HG02973 (cell line): ENCODE results near the gene CRYGN.
A peak's percentile ranks its signal among the peaks of the same experiment; 100 is the strongest.

ENCODE experiments used
- ATAC-seq: cut with Tn5 transposase; IDR thresholded peaks from one replicate; pipeline ENCODE4 v1.9.1; 2021; ENCODE audit warnings: moderate library complexity; ENCODE audit not compliant: unreplicated experiment

Gene CRYGN

DNA sequence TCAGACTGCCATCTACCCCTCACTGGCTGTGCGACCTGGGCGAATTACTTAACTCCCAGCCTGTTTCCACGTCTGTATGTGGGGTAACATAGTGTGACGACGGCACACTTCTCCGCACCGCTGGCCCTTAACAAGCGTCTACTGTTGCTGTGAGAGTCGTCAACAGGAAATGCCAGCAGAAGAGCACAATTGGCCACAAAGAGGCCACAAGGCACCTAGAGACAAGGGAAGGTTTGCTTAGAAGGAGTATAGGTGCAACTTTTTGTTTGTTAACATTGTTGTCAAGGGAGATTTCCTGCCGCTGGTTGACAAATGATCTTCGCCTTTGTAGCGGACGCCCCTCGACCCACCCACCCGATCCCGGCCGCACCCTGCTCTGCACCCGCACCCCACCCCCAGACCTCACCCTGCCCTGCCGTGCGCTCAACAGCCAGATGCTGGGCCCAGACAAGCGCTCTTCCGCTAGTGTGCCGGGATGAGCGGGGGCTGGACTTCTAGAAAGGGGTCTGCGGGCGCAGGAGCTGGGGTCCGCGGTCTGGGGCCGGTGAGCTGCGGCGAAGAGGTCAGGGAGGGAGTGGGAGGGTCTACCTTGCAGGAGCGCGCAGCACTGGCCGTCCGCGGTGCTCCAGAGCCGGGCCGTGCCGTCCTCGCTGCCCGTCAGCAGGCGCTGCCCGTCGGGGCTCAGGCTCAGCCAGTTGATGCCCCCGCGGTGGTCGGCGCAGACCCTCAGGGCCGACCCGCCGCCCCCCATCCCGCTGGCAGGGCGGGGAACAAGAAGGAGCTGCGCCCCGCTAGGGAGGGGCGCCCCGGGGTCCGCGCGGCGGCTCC, 30.9 kb downstream of the CRYGN start:
- ATAC-seq, result no peak

DNA sequence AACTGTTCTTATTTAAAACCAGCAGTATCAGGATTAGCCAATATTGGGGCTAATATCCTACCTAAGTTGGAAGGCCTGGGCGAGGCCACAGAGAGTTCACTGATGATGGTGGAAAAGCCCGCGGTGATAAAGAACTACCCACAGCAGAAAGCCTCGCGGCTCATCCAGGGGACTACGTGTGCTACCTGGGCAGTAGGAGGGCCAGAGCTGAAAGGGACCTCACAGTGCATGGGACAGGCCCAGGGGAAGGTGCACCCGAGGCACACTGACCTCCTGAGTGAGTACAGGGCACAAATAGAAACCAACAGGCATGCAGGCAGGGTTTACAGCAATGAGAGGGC, 31.5 kb downstream of the CRYGN start:
- ATAC-seq, result no peak

- ATAC-seq, result no peak
Measured at GRCh38 chr7:151406886-151407583, 32.9 kb downstream of the CRYGN start.

- ATAC-seq, result no peak
Measured at GRCh38 chr7:151406051-151406875, 33.7 kb downstream of the CRYGN start.

GRCh38 chr7:151405588-151405987, 34.4 kb downstream of the CRYGN start:
- no peak for ATAC-seq

DNA sequence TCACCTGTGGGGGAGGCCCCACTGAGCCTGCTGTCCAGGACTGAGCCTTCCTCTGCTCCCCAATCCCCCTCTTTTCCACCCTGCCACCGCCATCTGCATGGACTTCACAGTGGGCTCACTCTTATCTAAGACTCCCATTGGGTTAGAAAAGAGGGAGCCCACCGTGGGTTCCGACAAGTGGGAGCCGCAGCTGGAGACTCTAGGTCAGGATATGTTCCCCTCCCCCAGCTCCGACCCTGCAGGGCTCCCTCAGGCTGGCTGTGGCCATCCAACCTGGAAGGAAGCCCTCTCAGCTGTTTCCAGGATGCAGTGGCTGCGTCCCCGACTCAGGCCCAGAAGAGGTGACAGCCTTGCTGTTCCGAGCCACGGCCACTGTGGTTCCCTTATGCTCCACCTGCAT, 34.9 kb downstream of the CRYGN start:
- ATAC-seq, result no peak

DNA sequence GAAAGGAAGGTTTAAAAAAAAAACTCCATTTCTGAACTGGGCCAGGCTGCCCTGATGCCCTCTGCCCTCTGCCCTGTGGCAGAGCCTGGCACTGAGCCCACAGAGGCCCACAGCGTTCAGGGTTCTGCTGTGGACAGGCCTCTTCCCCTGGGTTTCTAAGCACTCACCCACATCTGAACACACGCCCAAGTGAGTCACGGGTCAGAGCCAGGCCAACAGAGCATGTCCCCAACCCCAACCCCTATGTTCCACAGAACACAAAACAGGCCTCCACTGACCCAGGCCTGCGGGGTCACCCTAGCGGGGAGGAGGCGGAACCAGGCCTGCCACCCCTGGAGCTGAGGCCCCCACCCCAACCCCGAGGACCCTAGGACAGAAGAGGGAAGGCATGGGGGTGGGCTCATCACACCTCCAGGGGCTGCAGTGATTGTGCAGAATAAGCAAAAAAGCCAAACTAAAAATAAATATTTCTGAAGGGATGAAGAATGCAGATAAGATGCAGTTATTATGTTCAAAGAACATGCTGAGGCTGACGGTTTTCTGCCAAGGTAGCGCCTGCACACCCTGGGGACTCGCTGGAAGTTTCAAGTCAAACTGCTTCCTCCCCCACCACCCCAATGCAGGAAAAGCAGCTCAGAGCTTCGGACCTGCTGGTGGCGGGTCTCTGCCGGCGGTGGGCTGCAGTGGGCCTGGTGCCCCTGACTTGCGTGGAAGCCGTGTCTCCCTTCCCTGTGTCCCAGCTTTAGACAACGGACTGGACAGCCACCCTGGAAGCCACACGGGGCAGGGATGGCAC, 35.5 kb downstream of the CRYGN start:
- no peak for ATAC-seq

DNA sequence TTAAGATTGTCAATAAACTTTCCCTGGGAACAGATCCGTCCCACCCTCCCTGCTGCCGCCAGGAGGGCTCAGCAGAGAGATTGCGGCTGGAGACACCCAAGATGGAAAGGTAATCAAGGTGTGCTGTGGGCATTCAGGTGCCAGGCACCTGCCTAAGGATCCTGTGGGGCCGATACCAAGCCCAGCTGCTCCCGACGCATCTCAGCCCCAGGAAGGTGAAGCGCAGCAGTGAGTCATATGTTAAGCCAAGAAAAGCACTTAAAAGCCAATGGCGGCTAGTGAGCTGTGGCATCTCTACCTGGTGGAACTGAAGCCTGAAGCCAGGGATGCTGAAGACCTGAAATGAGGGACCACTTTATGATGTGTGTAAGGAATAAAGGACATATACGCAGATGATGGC, 36.2 kb downstream of the CRYGN start:
- no peak for ATAC-seq

GRCh38 chr7:151402029-151402835, 37.7 kb downstream of the CRYGN start:
- no peak for ATAC-seq

DNA sequence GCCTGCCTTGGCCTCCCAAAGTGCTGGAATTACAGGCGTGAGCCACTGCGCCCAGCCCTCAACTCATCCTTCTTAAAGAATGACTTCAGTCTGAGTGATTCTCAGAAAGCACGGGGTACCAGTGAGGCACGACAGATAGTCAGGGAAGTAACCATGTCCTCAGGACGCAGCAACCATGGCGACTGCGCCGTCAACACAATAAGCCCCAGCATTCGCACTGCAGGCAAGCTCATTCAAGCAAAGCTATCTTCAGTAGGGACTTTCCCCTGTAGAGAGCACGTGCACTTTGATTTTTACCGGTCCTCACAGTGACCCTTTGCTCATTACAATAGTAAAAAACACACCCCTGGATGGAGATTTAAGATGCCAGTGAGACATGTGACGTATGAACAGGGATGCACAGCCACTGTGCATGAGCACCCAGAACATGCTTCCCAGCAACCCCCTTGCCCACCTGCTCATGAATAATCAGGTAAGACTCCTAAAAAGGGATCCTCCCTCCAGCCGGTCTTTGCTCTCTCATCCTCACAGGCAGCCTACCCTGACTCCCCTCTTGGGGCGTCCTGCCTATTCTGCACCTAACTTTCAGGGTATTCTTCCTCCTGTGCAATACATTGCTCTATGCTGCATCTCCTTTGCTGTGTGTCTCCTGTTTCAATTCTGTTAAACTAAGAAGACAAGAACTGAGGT, 39.2 kb downstream of the CRYGN start:
- ATAC-seq, result peak; percentile 87

DNA sequence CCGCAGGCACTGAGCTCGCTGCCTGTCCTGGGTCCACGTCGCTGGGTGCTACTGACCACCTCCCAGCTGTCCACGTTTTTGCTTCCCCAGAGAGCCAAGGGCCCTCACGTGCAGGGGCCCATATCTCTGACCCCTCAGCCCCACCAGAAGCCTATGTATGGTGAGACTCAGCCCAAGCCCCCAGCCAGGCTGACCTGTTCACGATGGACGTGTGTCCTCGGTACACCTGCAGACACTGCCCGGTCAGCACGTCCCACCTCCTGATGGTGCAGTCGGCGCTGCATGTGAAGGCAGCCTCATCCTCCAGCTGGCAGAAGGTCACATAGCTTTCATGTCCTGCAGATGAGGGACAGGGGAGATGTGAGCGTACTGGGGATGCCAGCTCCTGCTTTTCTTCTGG, 40.0 kb downstream of the CRYGN start:
- ATAC-seq, result no peak

DNA sequence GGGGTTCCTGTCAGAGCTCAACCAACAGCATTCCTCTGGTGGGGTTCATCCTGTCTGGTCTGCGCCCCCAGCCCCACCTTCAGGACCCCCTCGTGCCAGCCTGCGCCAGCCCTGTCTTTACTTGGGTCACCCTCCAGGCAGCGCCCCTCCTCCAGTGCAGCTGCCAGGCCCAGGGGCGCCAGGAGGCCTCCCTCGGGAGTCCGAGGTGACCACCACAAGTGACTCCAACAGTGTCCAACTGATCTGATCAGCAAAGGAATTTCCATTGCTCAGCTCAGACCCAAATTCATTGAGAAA, 40.7 kb downstream of the CRYGN start:
- no peak for ATAC-seq

DNA sequence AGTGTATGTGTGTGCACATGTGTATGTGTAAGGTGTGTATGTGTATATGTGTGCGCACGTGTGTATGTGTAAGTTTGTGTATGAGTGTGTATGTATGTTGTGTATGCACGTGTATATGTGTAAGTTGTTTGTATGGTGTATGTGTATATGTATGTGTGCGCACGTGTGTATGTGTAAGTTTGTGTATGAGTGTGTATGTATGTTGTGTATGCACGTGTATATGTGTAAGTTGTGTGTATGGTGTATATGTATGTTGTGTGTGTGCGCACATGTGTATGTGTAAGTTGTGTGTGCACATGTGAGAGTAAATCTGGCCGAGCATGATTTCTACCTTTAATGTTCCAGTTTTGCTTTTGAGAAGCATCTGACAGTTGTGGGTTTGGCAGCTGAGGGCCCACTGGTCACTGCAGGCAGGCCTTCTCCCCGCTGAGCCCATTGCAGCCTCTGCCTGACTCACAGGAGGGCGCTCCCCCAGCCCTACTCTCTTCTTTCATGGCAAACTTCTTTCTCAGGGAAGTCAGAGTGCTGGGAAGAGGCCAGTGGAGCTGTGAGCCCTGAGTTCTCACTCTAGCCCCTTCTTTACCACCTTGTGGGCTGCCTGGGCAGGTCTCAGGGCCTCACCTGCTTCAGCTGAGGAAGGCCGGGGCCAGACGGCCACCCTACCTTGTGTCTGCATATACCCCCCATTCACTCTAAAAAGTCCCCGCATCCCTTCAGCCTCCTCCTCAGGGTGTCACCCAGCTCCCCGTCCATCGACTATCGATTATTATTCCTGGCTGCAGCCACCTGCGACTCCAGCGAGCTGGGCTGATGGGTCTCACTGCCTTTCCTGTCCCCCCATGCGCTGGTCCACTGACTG, 41.3 kb downstream of the CRYGN start:
- ATAC-seq, result no peak

- no peak for ATAC-seq
Measured at GRCh38 chr7:151397026-151397425, 42.9 kb downstream of the CRYGN start.

DNA sequence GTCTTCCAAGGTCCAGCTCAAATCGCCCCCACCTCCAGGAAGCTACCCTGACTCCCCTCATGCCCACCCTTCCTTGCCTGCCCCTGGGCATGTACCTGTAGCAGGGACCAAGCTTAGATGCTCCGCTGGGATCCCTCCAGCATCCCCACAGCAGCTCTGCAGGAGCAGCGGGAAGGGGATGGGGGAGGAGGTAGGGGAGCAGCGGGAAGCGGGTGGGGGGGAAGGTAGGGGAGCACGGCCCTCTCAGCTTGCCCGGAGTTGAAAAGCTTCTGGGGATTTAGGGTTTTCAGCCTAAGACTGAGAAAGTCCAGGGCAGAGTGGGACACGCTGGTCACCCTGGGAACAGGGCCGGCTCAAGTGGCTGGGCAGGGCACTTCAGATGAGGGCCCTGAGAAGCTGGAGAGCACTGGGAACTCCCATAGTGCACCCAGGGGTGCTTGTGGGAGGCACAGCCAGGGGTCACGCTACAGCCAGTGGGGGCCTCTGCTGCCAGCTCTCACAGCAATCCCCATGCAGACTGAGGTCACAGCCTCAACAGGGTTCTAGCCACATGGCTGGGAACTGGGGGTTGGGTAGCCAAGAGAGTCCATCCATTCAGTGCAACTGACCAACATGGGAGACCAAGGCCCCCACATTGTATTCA, 43.5 kb downstream of the CRYGN start:
- no peak for ATAC-seq

- no peak for ATAC-seq
Measured at GRCh38 chr7:151395036-151395367, 44.9 kb downstream of the CRYGN start.

GRCh38 chr7:151394076-151395035, 45.6 kb downstream of the CRYGN start:
- no peak for ATAC-seq
